CD14-positive monocyte (primary cell): Measurements from ENCODE around the gene NFRKB. TPM values are rescaled to one million over a fixed set of nuclear protein-coding genes. Genes with fewer than 3 reads are reported as not detected.

Source experiments
- DNase-seq, 3 donors: peaks; one replicate each; pipeline ENCODE4 v3.0.0-alpha.2; 2011 to 2022
- H2AFZ ChIP-seq: 2 replicates; pipeline ENCODE4 v1.6.0; 2012; ENCODE audit warnings: mild to moderate bottlenecking, low read depth, low read length, inconsistent platforms; ENCODE audit not compliant: insufficient read depth, poor library complexity, severe bottlenecking
- H3K27ac ChIP-seq, 2 donors: 1 replicate in 1 of 2; 2 replicates in 1 of 2; pipeline ENCODE4 v1.5.1; 2012 to 2013; ENCODE audit warnings: low read length in 2 of 2, control low read depth in 1 of 2, inconsistent platforms in 1 of 2, low read depth in 1 of 2, mild to moderate bottlenecking in 1 of 2
- H3K27me3 ChIP-seq, 2 donors: one replicate each; pipeline versions ENCODE4 v1.6.0 to v1.6.1; 2011 to 2013; ENCODE audit warnings: low read length in 2 of 2; ENCODE audit not compliant: control insufficient read depth in 2 of 2, insufficient read depth in 2 of 2
- H3K36me3 ChIP-seq, 2 donors: replicated peaks in 1 of 2; 1 replicate in 1 of 2; 2 replicates in 1 of 2; pipeline versions ENCODE4 v1.5.1 to v1.6.1; 2012 to 2013; ENCODE audit warnings: low read length in 2 of 2, control low read depth in 1 of 2, inconsistent platforms in 1 of 2, mild to moderate bottlenecking in 1 of 2; ENCODE audit not compliant: insufficient read depth in 2 of 2, control insufficient read depth in 1 of 2
- H3K4me1 ChIP-seq, 2 donors: 1 replicate in 1 of 2; 2 replicates in 1 of 2; pipeline versions ENCODE4 v1.5.1 to v1.6.1; 2012 to 2013; ENCODE audit warnings: low read length in 2 of 2, control low read depth in 1 of 2, inconsistent platforms in 1 of 2, mild to moderate bottlenecking in 1 of 2, moderate library complexity in 1 of 2; ENCODE audit not compliant: insufficient read depth in 2 of 2, control insufficient read depth in 1 of 2
- H3K4me2 ChIP-seq: replicated peaks from 2 replicates; pipeline ENCODE3; 2012; ENCODE audit warnings: low read length, moderate library complexity, mild to moderate bottlenecking; ENCODE audit not compliant: poor library complexity, severe bottlenecking; ENCODE audit errors: extremely low read depth
- H3K4me3 ChIP-seq, 3 experiments: fragments of 200-600 bp in 1 of 3; sonication (generic) in 1 of 3; replicated peaks in 1 of 3; 1 replicate in 2 of 3; 2 replicates in 1 of 3; pipeline ENCODE4 v1.5.1; 2011 to 2013; ENCODE audit warnings: low read length in 3 of 3, mild to moderate bottlenecking in 3 of 3, control low read depth in 2 of 3, low read depth in 2 of 3, inconsistent platforms in 1 of 3, moderate library complexity in 1 of 3
- H3K79me2 ChIP-seq: 2 replicates; pipeline ENCODE4 v1.6.0; 2012; ENCODE audit warnings: mild to moderate bottlenecking, control low read depth, inconsistent platforms, low read length, moderate library complexity; ENCODE audit not compliant: insufficient read depth
- H3K9ac ChIP-seq: 2 replicates; pipeline ENCODE4 v1.6.0; 2017; ENCODE audit warnings: low read length, mild to moderate bottlenecking; ENCODE audit not compliant: insufficient read depth, poor library complexity, severe bottlenecking
- H3K9me3 ChIP-seq, 2 donors: replicated peaks in 1 of 2; 1 replicate in 1 of 2; 2 replicates in 1 of 2; pipeline versions ENCODE4 v1.5.1 to v1.6.1; 2012 to 2013; ENCODE audit warnings: low read length in 2 of 2, control low read depth in 1 of 2; ENCODE audit not compliant: control insufficient read depth in 1 of 2, insufficient read depth in 1 of 2
- H4K20me1 ChIP-seq: 2 replicates; pipeline ENCODE4 v1.6.0; 2012; ENCODE audit warnings: mild to moderate bottlenecking, low read length, control low read depth, moderate library complexity; ENCODE audit not compliant: insufficient read depth
- H3K27ac Mint-ChIP-seq, 7 donors: one replicate each; pipeline ENCODE4 v1.8.0; 2020; ENCODE audit warnings: mild to moderate bottlenecking in 7 of 7, mixed read lengths in 7 of 7, moderate library complexity in 6 of 7, inconsistent platforms in 2 of 7
- H3K27me3 Mint-ChIP-seq, 3 donors: one replicate each; pipeline ENCODE4 v1.8.0; 2021 to 2022; ENCODE audit warnings: low read depth in 3 of 3, mild to moderate bottlenecking in 3 of 3, mixed read lengths in 3 of 3, moderate library complexity in 3 of 3, inconsistent platforms in 1 of 3
- H3K36me3 Mint-ChIP-seq, 2 donors: one replicate each; pipeline ENCODE4 v1.8.0; 2020; ENCODE audit warnings: mixed read lengths in 2 of 2, inconsistent platforms in 1 of 2, mild to moderate bottlenecking in 1 of 2
- H3K4me1 Mint-ChIP-seq: one replicate; pipeline ENCODE4 v1.8.0; 2020; ENCODE audit warnings: mild to moderate bottlenecking, mixed read lengths
- H3K4me3 Mint-ChIP-seq, 2 donors: one replicate each; pipeline ENCODE4 v1.8.0; 2020; ENCODE audit warnings: mild to moderate bottlenecking in 2 of 2, mixed read lengths in 2 of 2, moderate library complexity in 1 of 2
- H3K9me3 Mint-ChIP-seq, 7 donors: one replicate each; pipeline ENCODE4 v1.8.0; 2020 to 2022; ENCODE audit warnings: mixed read lengths in 7 of 7, mild to moderate bottlenecking in 6 of 7, moderate library complexity in 6 of 7, inconsistent platforms in 2 of 7
- CTCF ChIP-seq: fragments of 200-600 bp; IDR thresholded peaks from one replicate; pipeline ENCODE4 v1.8.0; 2022; ENCODE audit warnings: antibody characterized with exemption, mild to moderate bottlenecking
- whole genome bisulfite sequencing: methylation state at CpG from one replicate; pipeline ENCODE4 v1.1.5; 2013; ENCODE audit warnings: missing lambda C conversion rate; ENCODE audit not compliant: insufficient coverage; 5-methylcytosine and 5-hydroxymethylcytosine counted together
- intact Hi-C, 2 donors: fragments of 100-400 bp; cut with micrococcal nuclease; formaldehyde crosslinking; loops; one replicate each; pipeline versions ENCODE4 v1.15.0 to v1.15.1; 2023
- polyA plus RNA-seq, 3 donors: library from polyadenylated mRNA; depleted of rRNA in 1 of 3; unstranded in 2 of 3; stranded (reverse) in 1 of 3; fragments of 300-500 nt in 2 of 3; fragments of >200 nt in 1 of 3; fragmentation: Illumina TruSeq in 2 of 3; gene quantifications; 1 replicate in 2 of 3; 2 replicates in 1 of 3; pipeline ENCODE4 v1.2.3, GENCODE V29; 2012 to 2021

The NFRKB gene
- polyA plus RNA-seq, 3 donors = 5.8 to 25.6 (median 9.1) TPM

GRCh38 chr11:129896062-129896461 lies 684 bp upstream of the NFRKB start:
- peaks cover 14 to 23% of the 10 kb centered on the region in 2 donors for H3K4me1 ChIP-seq
- Mint-ChIP-seq H3K4me1 (peaks cover 22% of the 10 kb centered on the region), H3K27me3 (peaks cover 0 to 3% (median 0%) of the 10 kb centered on the region in 3 donors), H3K27ac (peak overlapping the region; percentile 75 to 94 (median 86)), H3K36me3 (peaks cover 33 to 42% of the 10 kb centered on the region in 2 donors), H3K4me3 (peak overlapping the region; percentile 94), H3K9me3 (no peaks in the 10 kb centered on the region)
- intact Hi-C loops = loop anchor here in 1 of 2 donors (5.0 to 10.0 kb wide), 2 partner anchors 614 to 1019 kb away; partner anchors contain the start of gene SNX19
- no peak for TF ChIP-seq CTCF
- peak overlapping the region; percentile 89 for H3K9ac ChIP-seq
- WGBS = 29% methylated on average over 1 of the region's 9 CpGs
- peaks cover 26% of the 10 kb centered on the region for H3K79me2 ChIP-seq
- H3K36me3 ChIP-seq = peaks cover 14 to 45% of the 10 kb centered on the region in 2 donors
- peak; percentile 4 to 36 (median 11) for DNase-seq
- peak overlapping the region; percentile 80 for H3K4me2 ChIP-seq
- peak overlapping the region; percentile 5 to 88 for H3K27ac ChIP-seq
- no peaks in the 10 kb centered on the region for H3K9me3 ChIP-seq
- H2AFZ ChIP-seq = peak overlapping the region; percentile 97
- peaks cover 10% of the 10 kb centered on the region for H4K20me1 ChIP-seq
- H3K27me3 ChIP-seq = no peaks in the 10 kb centered on the region
- peak overlapping the region; percentile 54 to 89 (median 88) for H3K4me3 ChIP-seq

- peak overlapping the region; percentile 80 for H3K4me2 ChIP-seq
- WGBS = 0% methylated on average over 6 of the region's 13 CpGs
- no peak for TF ChIP-seq CTCF
- peak overlapping the region; percentile 77 to 93 (median 82) for H3K27ac Mint-ChIP-seq
- intact Hi-C loops = loop anchor here in 1 of 2 donors (5.0 to 10.0 kb wide), 2 partner anchors 612 to 1020 kb away; partner anchors contain the start of gene SNX19
- H4K20me1 ChIP-seq = peaks cover 10% of the 10 kb centered on the region
- H3K36me3 Mint-ChIP-seq = peaks cover 38 to 40% of the 10 kb centered on the region in 2 donors
- H3K36me3 ChIP-seq = peaks cover 30 to 47% of the 10 kb centered on the region in 2 donors
- H3K4me3 ChIP-seq = peak overlapping the region; percentile 54 to 89 (median 88)
- peak overlapping the region; percentile 94 for H3K4me3 Mint-ChIP-seq
- H3K9me3 ChIP-seq = no peaks in the 10 kb centered on the region
- H3K27me3 ChIP-seq = no peaks in the 10 kb centered on the region
- DNase-seq = peak in 1 of 3 donors; percentile 19
- H3K9me3 Mint-ChIP-seq = no peaks in the 10 kb centered on the region
- H3K4me1 ChIP-seq = peaks cover 14 to 23% of the 10 kb centered on the region in 2 donors
- H2AFZ ChIP-seq = peak overlapping the region; percentile 97
- H3K9ac ChIP-seq = peak overlapping the region; percentile 89
- peaks cover 22% of the 10 kb centered on the region for H3K4me1 Mint-ChIP-seq
- H3K27ac ChIP-seq = peak overlapping the region; percentile 18 to 88
- peaks cover 26% of the 10 kb centered on the region for H3K79me2 ChIP-seq
- peaks cover 0 to 3% (median 0%) of the 10 kb centered on the region in 3 donors for H3K27me3 Mint-ChIP-seq
Measured at GRCh38 chr11:129894278-129895125, 876 bp downstream of the NFRKB start.
